Measurements from ENCODE around the gene PEX14. TPM values are rescaled to one million over a fixed set of nuclear protein-coding genes. Genes with fewer than 3 reads are reported as not detected.

PEX14 gene
- total RNA-seq, 1 experiment from 2014 or later: 17.7 TPM

DNA sequence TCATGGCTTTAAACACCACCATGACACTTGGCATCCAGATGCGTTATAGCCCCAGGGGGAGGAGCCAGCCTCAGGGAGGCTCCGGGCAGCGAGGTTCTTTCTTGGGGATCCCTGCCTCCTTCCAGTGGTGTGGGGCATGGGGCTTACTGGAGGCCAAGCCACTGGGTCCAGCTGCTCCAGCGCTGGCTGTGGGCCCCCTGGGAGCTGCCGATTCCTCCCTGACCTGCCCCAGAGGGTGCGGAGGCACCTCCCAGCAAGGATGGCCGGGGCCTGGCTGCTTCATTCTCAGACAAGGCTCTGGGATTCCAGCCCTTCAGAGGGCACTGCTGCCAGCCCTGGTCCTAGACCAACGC is 159.3 kb downstream of the PEX14 start:
- BruUV-seq (replicated peaks): no TSS peak
- no peak overlapping the region for H3K4me3 Mint-ChIP-seq (ENCODE audit: low read depth, unreplicated experiment)
- no peaks in the 10 kb centered on the region for H3K9me3 Mint-ChIP-seq (ENCODE audit: low read depth, unreplicated experiment)
- no peaks in the 10 kb centered on the region for H3K4me1 Mint-ChIP-seq (ENCODE audit: low read depth, unreplicated experiment)
- TF ChIP-seq CTCF (IDR thresholded peaks at IDR 0.05; ENCODE audit: unreplicated experiment): no peak
- CTCF ChIA-PET: no interaction called here
- no peak for DNase-seq
- H3K27me3 Mint-ChIP-seq (ENCODE audit: unreplicated experiment): no peaks in the 10 kb centered on the region
- no peak overlapping the region for H3K27ac Mint-ChIP-seq (ENCODE audit: unreplicated experiment)
- intact Hi-C loops (cut with micrococcal nuclease; ENCODE audit: unreplicated experiment): no loop called here
- peaks cover 14% of the 10 kb centered on the region for H3K36me3 Mint-ChIP-seq (ENCODE audit: insufficient read depth, unreplicated experiment)

DNA sequence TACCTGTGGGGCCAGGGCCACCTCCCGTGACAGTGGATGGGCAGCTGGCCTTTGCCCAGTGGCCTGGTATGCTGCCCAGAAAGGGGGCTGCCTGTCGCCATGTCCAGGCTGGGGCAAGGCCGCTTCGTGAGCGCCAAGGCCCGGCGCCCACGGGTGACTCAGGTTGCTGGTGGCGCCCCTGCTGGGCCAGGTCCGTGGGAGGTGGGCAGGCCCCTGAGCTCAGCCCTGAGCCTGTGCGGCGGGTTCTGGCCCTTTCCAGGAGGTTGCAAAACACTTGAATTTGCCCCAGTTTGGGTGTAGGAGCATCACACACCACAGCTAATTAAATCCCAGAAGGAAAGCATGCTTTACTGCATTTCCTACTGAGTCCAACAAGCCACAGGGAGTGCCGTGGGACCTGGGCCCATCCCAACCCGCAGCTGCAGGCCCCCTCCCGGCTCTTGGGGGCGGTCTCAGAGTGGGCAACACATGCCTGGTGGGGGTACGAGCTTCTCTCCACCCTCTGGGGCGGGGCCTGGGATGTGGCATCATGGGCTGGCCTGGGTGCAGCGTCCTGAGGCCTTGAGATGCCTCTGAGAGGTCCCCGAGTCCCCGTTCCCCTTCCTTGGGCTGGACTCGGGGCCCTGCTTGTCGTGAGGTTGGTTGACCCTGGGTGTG is 159.8 kb downstream of the PEX14 start:
- intact Hi-C loops (cut with micrococcal nuclease; ENCODE audit: unreplicated experiment): no loop called here
- BruUV-seq (replicated peaks): no TSS peak
- Mint-ChIP-seq H3K9me3 (ENCODE audit: low read depth, unreplicated experiment) (no peaks in the 10 kb centered on the region), H3K4me3 (ENCODE audit: low read depth, unreplicated experiment) (no peak overlapping the region), H3K27me3 (ENCODE audit: unreplicated experiment) (no peaks in the 10 kb centered on the region), H3K36me3 (ENCODE audit: insufficient read depth, unreplicated experiment) (peaks cover 14% of the 10 kb centered on the region), H3K27ac (ENCODE audit: unreplicated experiment) (no peak overlapping the region), H3K4me1 (ENCODE audit: low read depth, unreplicated experiment) (no peaks in the 10 kb centered on the region)
- CTCF ChIA-PET: interaction anchor here (1.0 kb wide), 1 partner anchor 12 kb away, joined by 3 read pairs; no protein-coding TSS in a partner anchor
- no peak for TF ChIP-seq CTCF (IDR thresholded peaks at IDR 0.05; ENCODE audit: unreplicated experiment)
- no peak for DNase-seq

GRCh38 chr1:10635085-10635896 is 160.5 kb downstream of the PEX14 start:
- no TSS peak for BruUV-seq (replicated peaks)
- H3K27ac Mint-ChIP-seq (ENCODE audit: unreplicated experiment): no peak overlapping the region
- no peaks in the 10 kb centered on the region for H3K27me3 Mint-ChIP-seq (ENCODE audit: unreplicated experiment)
- peaks cover 14% of the 10 kb centered on the region for H3K36me3 Mint-ChIP-seq (ENCODE audit: insufficient read depth, unreplicated experiment)
- H3K9me3 Mint-ChIP-seq (ENCODE audit: low read depth, unreplicated experiment): no peaks in the 10 kb centered on the region
- CTCF ChIA-PET: interaction anchor here (1.0 kb wide), 1 partner anchor 11 kb away, joined by 3 read pairs; no protein-coding TSS in a partner anchor
- intact Hi-C loops (cut with micrococcal nuclease; ENCODE audit: unreplicated experiment): no loop called here
- DNase-seq: no peak
- no peak overlapping the region for H3K4me3 Mint-ChIP-seq (ENCODE audit: low read depth, unreplicated experiment)
- no peaks in the 10 kb centered on the region for H3K4me1 Mint-ChIP-seq (ENCODE audit: low read depth, unreplicated experiment)
- no peak for TF ChIP-seq CTCF (IDR thresholded peaks at IDR 0.05; ENCODE audit: unreplicated experiment)

DNA sequence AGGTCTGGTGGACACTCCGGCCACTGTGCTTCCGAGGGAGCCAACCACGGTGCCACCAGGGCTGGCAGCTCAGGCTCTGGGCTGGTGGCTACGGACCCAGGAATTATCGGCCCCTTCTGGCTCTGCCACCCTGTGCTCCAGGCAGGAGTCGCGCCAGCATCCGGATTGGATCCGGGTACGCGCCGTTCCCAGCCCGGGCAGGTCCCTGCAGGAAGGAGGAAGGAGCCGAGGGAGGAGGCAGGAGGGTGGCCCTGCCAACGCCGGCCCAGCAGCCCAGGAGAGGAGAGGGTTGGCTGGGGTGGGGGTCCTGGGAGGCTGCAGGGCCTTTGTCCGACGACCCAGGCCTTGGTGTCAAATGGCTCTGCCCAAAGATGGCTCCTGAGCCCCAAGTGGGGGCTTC is 161.2 kb downstream of the PEX14 start:
- DNase-seq: no peak
- no TSS peak for BruUV-seq (replicated peaks)
- TF ChIP-seq CTCF (IDR thresholded peaks at IDR 0.05; ENCODE audit: unreplicated experiment): no peak
- intact Hi-C loops (cut with micrococcal nuclease; ENCODE audit: unreplicated experiment): no loop called here
- H3K4me3 Mint-ChIP-seq (ENCODE audit: low read depth, unreplicated experiment): no peak overlapping the region
- no peaks in the 10 kb centered on the region for H3K9me3 Mint-ChIP-seq (ENCODE audit: low read depth, unreplicated experiment)
- H3K27me3 Mint-ChIP-seq (ENCODE audit: unreplicated experiment): no peaks in the 10 kb centered on the region
- peaks cover 14% of the 10 kb centered on the region for H3K36me3 Mint-ChIP-seq (ENCODE audit: insufficient read depth, unreplicated experiment)
- CTCF ChIA-PET: no interaction called here
- no peak overlapping the region for H3K27ac Mint-ChIP-seq (ENCODE audit: unreplicated experiment)
- no peaks in the 10 kb centered on the region for H3K4me1 Mint-ChIP-seq (ENCODE audit: low read depth, unreplicated experiment)

Data from Calu3 (cell line).